Activated CD4-positive, alpha-beta T cell treated with anti-CD3 and anti-CD28 coated beads, Interleukin-2, amount 50 U/mL, for 1 hour (primary cell): ENCODE results near the gene LRRC74B.
"Not testable (repeated sequence)": the region's sequence is repeated elsewhere in the genome, so short reads cannot be mapped to it uniquely, and the experiment has no call there.

Experiments used
- DNase-seq: peaks from one replicate; pipeline ENCODE4 v3.0.0-alpha.2; 2020

LRRC74B gene

GRCh38 chr22:21045585-21046294, at the start of gene LRRC74B:
LRRC74B (plus strand) TSS chr22:21045946; CDS start chr22:21045987, 41 bp downstream.
- peak; percentile 67 for DNase-seq

- DNase-seq, result no peak
Measured at GRCh38 chr22:20996031-20996410, 49.7 kb upstream of the LRRC74B start.

- no peak for DNase-seq
Measured at GRCh38 chr22:20996598-20997535, 48.9 kb upstream of the LRRC74B start.

GRCh38 chr22:20997536-20998257, 48.0 kb upstream of the LRRC74B start:
- no peak for DNase-seq

GRCh38 chr22:20998411-20999336, 47.1 kb upstream of the LRRC74B start:
- DNase-seq, result no peak

- no peak for DNase-seq
Measured at GRCh38 chr22:20999350-21000206, 46.2 kb upstream of the LRRC74B start.

GRCh38 chr22:21000207-21000986, 45.3 kb upstream of the LRRC74B start:
- no peak for DNase-seq

GRCh38 chr22:21000987-21001600, 44.7 kb upstream of the LRRC74B start:
- DNase-seq, result no peak

- peak; percentile 97 for DNase-seq
Measured at GRCh38 chr22:21001601-21002325, 44.0 kb upstream of the LRRC74B start, which contains the start of gene THAP7. THAP7 (minus strand) TSS chr22:21002118; CDS start chr22:21001911, 207 bp downstream.

- DNase-seq, result no peak
Measured at GRCh38 chr22:21003782-21004181, 42.0 kb upstream of the LRRC74B start.

- not testable (repeated sequence) for DNase-seq
Measured at GRCh38 chr22:21009208-21009607, 36.5 kb upstream of the LRRC74B start.

GRCh38 chr22:21009638-21010425, 35.9 kb upstream of the LRRC74B start:
- DNase-seq, result no peak

GRCh38 chr22:21010426-21011113, 35.2 kb upstream of the LRRC74B start:
- DNase-seq, result no peak

GRCh38 chr22:21012446-21013407, 33.0 kb upstream of the LRRC74B start:
- no peak for DNase-seq

GRCh38 chr22:21013657-21014201, 32.0 kb upstream of the LRRC74B start:
- DNase-seq, result no peak

- DNase-seq, result peak; percentile 80
Measured at GRCh38 chr22:21014202-21014725, 31.5 kb upstream of the LRRC74B start.
